Mesenteric fat pad (tissue), 1 donor: Measurements from ENCODE around the gene PRRX1. TPM values are rescaled to one million over a fixed set of nuclear protein-coding genes. Genes with fewer than 3 reads are reported as not detected.

Source experiments
- DNase-seq: peaks from one replicate; pipeline ENCODE4 v3.0.0-alpha.2; 2020; ENCODE audit warnings: low spot score
- total RNA-seq: library from RNA; stranded (reverse); fragmentation: NEBNext Ultra II Directional; extraction: Animal tissue kit (Norgen Biotek cat#: 25700); gene quantifications from one replicate; pipeline ENCODE4 v1.2.1, GENCODE V29; 2021
- donor health status: DM: yes; HTN: yes; CAD: no.

Gene PRRX1
- total RNA-seq, 1 donor from 2014 or later = 46.2 TPM

DNA sequence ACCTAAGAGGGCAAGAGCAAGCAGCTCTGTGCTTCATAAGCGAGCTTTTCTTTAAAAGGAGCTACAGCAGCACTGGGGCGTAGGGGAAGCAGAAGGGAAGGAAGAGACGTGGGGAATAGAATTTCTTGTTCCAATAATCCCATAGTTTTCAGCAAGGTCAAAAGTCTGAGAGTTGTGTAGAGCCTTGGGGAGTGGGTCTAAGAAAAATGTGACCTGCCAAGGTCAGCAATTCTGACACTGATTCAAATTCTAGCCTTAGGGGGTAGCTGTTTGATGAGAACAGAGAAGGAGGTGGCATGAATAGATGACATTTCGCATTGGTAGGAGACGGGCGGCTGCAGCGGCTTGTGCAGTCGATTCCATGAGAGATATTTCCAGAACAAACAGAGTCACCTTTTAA, 22.4 kb downstream of the PRRX1 start:
- DNase-seq = no peak

DNA sequence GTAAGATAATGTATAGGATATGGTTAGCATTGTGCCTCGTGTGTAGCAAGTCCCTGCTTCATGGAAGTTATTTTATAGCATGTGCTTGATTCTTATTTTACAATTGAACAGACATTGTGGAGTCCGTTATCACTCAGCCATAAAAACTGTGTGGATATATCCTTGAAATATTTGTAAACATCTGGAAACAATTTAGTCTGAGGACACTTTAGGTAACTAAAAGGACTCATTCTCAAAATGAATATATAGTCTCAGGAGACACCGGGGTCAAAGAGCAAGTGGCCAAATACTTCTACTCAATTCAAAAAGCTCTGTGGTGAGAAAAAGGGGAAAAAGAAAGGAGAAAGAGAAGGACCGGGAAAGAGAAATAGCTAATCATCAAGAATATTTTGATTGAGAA, 23.7 kb downstream of the PRRX1 start:
- DNase-seq = no peak

DNA sequence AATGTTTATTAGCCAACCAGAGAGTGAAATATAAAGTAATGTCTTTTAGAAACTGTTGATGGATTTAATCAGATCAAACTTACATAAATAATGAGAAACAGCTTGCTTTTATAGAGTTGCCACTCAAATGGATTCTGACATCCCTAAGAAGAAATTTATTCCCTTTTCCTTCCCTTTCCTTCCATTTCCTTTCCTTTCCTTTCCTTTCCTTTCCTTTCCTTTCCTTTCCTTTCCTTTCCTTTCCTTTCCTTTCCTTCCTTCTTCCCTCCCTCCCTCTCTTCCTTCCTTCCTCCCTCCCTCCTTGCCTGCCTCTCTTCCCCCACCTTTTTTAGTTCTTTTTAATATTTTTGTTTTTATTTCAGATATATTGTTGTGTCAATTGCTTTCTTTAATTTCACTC, 27.3 kb downstream of the PRRX1 start:
- DNase-seq = no peak

DNA sequence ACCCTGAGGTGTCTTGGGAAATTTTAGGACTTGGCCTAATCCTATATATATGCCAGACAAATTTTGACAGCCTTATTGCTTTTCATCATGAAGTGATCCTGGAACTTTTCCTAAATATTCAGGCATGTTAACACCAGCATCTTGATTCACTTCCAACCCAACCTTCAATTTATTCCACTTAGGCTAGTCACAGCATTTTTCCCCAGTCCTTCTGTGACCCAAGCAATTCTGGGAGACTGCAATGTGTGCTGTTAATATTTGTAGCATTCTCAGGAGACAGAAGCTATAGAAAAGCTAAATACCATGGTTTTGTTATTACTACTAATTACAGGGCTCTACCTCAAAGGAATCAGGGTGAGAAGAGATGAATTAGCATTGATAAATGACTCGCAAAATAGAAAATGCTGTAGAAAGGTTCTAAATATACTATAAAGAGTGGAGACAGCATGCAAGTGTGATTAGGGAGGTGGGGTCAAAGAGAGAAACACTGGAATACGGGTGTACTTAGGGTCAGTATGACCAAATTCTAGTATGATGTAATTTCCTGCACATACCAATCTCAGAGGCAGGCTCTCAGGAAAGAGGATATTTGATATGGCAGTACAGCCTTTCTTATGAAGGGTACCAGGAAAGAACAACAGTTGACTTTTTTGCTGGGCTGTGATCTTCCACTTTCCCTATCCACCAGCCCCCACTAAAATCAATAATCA, 29.1 kb downstream of the PRRX1 start:
- no peak for DNase-seq

DNA sequence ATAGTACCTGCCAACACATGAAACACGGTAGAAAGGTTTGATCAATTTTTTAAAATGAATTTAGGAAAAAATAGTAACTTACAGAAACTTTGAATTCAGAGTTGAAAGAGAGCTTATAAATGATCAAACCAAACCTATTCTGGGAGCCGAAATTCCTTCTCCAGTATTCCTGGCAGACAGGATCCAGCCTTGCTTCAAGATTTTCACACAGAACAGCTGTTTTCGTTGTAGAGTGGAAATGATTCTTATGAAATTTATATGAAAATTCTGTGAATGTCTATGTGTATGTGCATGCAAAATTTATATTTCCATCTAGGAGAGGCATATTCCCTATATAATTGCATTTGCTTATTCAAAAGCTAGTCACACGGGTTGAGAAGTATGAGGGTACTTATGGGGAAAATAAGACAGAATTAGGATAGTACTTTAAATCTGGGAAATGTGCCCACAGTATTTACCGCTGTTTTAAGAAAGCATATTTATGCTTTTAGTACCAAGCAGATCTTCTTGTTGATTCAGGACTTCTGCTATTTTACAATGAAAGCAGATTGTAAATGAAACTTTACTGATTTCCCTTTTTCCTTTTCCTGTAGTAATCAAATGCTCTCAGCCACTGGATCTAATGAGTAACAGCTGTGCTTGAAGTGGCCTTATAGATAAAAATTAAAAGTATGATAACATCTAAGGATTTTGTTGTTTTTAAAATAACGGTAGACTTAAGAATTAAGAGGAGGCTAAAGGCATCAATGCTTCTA, 30.4 kb downstream of the PRRX1 start:
- DNase-seq = no peak

DNA sequence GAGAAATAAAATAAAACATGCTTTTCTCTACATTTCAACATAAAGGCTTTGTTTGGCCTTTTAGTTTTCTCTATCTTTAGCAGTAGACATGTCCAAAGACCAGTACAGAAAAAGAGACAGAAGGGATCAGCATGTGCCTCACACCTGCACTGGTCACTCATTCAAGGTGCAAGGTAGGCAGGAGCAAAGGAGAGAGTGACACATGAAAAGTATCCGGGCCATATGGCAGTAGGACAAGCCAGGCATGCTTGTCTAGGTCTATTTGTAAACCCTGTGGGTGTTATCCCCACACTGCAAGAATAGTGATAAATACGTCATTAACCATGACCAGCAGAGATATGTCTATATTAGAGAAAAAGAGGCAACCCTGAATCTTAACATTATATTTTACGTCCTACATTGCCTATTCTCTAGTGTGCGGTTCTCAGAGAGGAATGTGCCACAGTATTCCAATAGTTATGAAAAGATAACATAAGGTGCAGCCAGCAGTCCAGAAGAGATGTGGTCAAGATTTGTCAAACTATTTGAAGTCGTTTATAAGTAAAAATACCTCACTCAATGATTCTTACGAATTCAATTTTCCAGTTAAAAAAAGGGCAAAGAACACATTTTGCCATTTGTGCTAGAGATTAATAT, 32.1 kb downstream of the PRRX1 start:
- no peak for DNase-seq

DNA sequence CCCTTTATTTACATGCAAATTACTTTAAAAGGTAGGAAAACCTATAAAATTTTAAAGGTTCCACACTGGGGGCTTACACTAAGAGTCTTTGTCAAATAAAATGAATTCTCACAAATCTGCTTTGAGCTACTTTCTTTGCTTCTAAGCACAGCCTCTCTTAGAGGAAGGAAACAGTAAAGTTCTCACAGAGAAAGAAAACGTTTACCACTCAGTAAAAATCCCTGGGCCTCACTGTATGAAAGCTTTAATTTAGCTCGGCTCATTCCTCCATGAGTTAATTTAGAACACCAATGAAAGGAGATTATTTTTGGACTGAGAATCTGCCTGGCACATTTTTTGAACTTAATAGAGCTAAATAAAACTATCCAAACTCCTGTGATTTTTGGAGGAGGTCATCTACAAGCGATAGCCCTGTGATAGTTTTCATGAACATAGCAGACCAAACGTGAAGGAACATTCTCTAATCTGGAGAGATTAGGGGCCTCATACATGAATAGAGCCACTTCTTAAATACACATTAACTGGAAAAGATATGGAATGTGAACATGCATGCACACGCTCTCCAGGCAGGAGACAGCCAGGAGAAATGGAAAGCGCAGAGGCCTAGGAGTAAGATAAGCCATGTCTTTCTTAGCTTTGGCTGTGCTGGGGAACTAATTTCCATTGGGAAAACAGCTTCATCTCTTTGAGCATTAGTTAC, 32.8 kb downstream of the PRRX1 start:
- DNase-seq = no peak

DNA sequence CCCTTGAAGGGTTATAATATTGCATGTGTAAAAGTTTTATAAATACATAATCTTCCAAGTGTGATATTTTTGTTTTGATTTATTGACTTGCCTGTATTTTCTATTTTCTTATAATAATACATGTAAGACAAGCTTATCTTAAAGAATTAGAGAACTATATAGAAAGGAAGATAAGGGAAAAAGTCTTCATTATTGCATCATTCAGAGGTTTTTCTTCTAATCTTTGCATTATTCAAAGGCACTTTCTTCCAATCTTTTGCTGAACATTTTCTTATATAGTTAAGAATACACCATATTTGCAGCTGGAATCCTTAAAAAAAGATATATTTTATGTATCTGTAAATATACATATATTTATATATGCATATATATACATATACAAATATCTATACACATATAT, 33.4 kb downstream of the PRRX1 start:
- no peak for DNase-seq

DNA sequence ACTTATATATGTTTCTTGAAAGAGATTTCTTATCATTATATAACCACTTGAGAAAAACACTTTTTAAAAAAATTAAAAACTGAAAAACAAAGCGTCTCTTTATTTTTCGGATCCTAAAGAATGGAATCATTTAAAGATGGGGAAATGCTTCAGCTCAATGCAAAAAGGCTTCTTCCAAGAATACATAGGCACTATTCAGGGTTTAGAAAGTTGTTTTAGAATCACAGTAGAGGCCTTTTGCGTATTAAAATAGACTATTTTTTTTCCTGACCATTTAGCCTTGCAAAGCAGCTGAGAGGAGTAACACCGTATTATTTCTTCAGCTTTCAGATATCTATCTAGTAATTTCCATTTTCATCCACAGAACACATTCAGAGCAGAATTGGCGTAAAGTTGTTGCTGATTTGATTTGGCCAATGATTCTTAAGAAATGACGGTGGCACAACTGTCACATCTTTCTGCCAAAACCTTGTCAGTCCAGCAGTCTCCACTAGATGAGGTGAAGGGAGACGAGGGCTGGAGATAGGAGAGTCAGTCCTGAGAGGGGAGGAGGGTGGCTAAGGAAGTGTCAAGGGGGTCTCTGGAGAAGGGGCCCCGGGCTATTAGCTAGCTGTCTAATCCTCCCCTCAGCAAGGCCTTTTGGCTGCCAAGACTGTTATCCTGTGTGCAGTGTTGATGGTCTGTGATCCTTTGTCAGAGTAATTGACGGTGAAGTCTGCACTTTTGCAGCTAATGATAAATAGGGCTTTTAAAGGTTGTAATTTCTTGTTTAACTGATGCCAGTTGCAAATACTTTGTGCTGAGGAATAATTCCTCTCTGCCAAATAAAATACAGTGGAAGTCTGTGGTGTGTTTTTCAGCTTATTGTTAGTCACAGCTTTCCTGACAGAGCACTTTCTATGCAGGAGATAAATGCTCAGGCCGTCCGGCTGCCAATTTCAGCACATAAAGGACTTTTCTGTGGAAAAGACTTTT, 34.7 kb downstream of the PRRX1 start:
- no peak for DNase-seq

DNA sequence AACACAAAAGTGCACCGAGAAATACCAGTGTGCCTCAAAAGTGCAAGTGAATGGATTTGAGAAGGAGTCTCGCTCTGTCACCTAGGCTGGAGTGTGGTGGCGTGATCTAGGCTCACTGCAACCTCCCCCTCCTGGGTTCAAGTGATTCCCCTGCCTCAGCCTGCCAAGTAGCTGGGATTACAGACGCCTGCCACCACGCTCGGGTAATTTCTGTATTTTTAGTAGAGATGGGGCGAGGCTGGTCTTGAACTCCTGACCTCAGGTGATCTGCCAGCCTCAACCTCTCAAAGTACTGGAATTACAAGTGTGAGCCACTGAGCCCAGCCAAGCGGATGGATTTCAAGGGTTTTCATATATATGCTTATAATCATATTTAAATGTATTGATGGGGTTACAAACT, 35.8 kb downstream of the PRRX1 start:
- no peak for DNase-seq

DNA sequence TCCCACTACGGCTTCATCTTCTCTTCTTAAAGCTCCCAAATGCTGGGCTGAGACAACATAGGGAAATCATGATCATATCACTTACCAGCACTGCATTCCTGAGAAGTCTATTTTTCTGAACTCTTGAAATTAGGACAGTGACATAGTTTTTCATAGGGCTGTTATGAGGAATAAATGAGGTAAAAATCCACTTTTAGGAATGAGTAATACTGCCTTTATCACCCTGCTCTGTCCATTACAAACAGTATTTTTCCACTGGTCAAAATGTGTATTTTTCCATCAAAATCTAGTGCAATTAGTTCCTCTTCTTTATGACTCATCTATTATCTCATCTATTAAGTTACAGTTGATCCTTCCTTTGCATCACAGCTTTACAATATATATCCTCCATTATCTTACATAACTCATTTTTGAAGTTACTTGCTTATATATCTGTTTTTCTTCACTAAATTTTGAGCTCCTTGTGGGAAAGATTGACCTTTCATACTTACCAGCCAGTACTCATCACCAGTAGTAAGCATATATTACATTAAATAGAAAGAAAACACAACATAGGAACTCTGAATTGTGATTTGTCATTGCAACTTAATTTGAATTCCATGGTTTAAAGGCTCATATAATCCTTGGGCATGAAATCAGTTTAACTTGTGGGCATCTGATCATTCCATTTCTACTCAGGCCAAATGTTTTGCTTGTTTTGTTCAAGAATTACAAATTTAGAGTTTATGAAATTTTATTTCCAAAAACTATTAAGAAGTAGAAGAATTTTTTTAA, 37.1 kb downstream of the PRRX1 start:
- DNase-seq = no peak

DNA sequence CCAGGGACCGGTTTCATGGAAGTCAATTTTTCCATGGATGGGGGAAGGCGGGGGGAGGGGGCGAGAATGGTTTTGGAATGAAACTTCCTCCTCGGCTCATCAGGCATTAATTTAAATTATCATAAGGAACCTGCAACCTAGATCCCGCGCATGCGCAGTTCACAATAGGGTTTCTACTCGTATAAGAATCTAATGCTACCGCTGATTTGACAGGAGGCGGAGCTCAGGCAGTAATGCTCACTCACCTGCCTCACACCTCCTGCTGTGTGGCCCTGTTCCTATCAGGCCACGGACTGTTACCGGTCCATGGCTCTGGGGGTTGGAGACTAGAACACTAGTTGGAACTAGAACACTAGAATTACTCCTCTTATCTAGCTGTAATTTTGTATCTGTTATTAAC, 38.0 kb downstream of the PRRX1 start:
- DNase-seq = no peak

DNA sequence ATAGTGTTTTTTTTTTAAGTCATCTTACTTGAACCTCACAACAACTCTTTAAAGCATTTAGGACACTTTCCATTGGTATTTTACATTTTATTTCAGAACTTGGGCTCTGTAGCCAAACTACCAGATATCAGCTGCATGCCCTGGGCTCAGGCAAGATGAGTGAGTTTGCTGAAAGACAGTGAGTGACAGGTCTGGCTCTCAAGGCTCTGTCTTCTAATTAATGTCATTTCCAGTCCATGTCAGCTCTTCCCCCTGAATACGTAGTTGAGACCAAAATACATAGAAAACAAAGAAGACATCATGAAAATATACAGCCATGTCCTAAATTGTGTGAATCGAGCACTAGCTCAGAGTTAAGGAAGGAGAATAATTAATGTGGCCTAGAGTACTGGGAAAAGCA, 39.7 kb downstream of the PRRX1 start:
- DNase-seq = no peak

DNA sequence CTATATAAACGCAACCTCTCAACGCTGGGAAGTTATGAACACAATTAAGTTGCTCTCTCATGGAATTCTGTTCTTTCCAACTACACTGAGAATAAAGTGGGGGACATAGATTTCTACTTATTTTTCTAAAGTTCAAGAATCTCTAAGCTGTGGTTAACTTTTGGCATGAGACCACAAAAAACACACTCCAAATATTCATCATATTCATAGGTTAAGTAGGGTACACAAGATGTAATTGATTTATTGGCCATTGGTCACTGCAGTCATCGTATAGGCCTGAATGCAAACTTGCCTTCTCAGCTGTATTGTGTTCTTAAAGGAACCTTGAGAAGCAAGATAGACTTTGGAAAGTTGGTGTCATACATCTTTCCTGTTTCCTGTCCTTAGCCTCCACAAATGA, 40.3 kb downstream of the PRRX1 start:
- no peak for DNase-seq

DNA sequence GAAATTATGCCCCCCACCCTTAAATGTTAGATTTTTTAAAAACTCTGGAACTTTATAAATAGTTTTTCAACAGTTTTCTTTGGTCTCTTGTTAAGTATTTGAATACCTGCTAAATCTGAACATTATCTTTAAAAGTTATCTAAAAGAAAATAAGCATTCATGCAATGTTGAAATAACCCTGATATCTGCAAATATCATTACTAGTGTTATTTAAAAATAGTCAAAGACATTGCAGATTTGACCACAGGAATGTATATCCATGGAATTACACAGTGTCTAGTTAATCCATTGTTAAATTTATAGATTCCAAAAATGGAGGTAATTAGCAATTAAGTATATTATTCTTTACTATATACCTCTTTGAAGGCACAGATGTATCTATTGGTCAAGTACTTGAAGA, 42.0 kb downstream of the PRRX1 start:
- no peak for DNase-seq

DNA sequence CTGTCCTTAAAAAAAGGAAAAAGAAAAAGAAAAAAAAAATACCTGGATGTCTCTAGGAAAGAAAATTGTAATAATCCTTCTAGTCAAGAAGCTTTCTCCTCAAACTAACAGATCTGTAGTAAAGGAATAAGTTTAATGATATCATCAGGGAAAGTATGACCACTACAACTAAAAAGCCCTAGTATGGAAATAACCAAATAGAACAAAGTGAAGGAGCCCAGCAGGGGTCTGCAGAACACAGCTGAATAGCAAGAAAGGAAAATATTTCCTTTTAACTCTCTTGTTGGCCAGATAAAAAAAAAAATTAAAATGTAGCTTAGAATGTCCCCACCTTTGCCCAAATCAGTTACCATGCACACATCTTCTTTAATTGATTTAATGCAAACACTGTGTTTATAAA, 43.2 kb downstream of the PRRX1 start:
- DNase-seq = no peak

DNA sequence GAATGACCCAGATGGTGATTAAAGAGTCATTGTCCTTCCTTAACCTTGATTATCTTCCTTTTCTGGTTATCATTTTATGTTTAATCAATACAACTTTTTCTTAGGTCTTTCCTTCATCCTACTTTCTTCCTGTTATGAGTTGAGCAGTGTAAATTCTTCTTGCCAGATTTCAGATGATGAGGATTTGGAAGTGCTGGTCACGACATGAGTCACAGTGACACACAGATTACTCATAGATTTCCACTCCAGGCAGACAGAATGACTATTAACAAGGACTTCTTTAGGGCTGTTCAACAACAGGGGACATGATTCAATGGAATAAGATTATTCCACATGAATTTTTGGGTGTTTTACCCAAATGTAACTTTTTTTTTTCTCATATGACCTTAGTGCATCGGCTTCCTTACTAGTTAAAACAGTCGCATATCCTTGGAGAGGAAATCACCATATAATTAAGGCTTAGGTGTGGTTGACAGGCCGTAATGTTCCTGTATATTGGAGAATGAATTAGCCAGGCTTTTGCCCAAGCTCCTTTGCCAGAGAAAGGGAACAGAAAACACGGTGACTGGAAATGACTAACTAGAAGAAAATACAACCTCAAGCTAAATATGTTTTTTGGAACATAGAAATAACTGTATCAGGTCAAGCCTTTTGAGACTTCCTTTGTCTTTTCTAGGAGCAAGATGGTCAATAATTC, 44.2 kb downstream of the PRRX1 start:
- no peak for DNase-seq

DNA sequence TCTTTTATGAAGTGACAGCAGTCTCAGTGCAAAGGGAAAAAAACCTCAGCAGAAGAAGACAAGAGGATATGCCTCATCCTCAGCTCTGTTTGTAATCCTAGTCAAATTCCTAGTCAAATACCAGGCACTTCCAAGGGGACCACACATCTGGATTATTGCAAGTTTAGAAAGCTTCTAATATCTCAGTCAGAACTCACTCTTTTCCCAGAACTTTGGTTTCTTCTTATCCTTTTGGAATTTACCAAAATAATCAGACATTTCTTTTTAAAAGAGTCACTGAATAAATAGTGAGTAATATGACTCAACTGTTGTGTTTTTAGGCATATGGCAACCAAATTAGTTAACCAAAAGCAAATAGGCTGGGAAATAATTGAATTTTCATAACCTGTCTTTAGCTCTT, 47.8 kb downstream of the PRRX1 start:
- no peak for DNase-seq

DNA sequence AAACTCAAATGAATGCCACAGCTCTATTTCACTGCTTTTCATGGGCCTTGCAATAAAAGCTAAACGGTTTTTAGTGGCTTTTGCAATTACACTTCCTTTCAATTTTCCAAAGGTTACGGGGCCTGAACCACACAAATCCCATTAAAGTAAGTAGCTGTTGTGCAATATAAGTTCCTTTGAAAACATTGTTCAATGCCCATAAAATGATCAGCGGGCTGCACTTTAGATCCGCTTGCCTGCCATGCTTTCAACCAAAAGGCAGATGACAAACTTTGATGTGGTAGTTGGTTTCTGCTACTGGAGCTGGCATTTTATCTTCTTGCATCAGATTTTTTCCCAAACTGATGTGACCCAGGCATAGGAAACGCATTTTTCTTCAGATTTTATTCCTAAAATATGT, 50.2 kb downstream of the PRRX1 start:
- no peak for DNase-seq
